Measurements from ENCODE around the gene RNF214.

- no peak for TF ChIP-seq CTCF (IDR thresholded peaks at IDR 0.05)
- peak; percentile 5 for TF ChIP-seq EP300 (IDR thresholded peaks at IDR 0.05)
- TF ChIP-seq POLR2AphosphoS5 (IDR thresholded peaks at IDR 0.05) = peak in 1 of 3 donors; percentile 66
- TF ChIP-seq POLR2A (IDR thresholded peaks at IDR 0.05) = no peak
Observed at GRCh38 chr11:117221775-117222517, 10.5 kb upstream of the RNF214 start.

Data from stomach (tissue), 4 donors.